GM12878 (cell line): Measurements from ENCODE around the gene TIA1. TPM values are rescaled to one million over a fixed set of nuclear protein-coding genes. Genes with fewer than 3 reads are reported as not detected.

Source experiments
- ASH2L ChIP-seq: fragments of 300-600, 200-600 bp; sonication (generic); IDR thresholded peaks from 2 replicates; pipeline ENCODE4 v1.6.1; 2017; ENCODE audit warnings: low read depth, mild to moderate bottlenecking, borderline replicate concordance
- BCL3 ChIP-seq: IDR thresholded peaks from 2 replicates; pipeline ENCODE4 v1.6.1; 2011; ENCODE audit warnings: borderline replicate concordance, low read depth, mild to moderate bottlenecking, moderate library complexity, low read length; ENCODE audit not compliant: insufficient read depth, poor library complexity, severe bottlenecking
- CEBPZ ChIP-seq: fragments of 150-350 bp; IDR thresholded peaks from 2 replicates; pipeline ENCODE4 v1.6.1; 2016; ENCODE audit warnings: low read depth, low read length
- EED ChIP-seq: sonication (generic); IDR thresholded peaks from 2 replicates; pipeline ENCODE4 v1.6.1; 2016; ENCODE audit warnings: antibody characterized with exemption, low read depth
- FOS ChIP-seq: IDR thresholded peaks from 3 replicates; pipeline ENCODE4 v1.6.1; 2011; ENCODE audit warnings: borderline replicate concordance; ENCODE audit not compliant: insufficient read length; ENCODE audit errors: extremely low read depth
- GATAD2B ChIP-seq: fragments of 450-650 bp; conservative IDR thresholded peaks from 2 replicates; pipeline ENCODE4 v1.6.1; 2017; ENCODE audit warnings: low read depth, mild to moderate bottlenecking, moderate library complexity
- JUND ChIP-seq: IDR thresholded peaks from 2 replicates; pipeline ENCODE4 v1.6.1; 2012; ENCODE audit warnings: low read depth, mild to moderate bottlenecking, low read length, improper control_type of control experiment, moderate library complexity
- MYB ChIP-seq: fragments of 150-350 bp; IDR thresholded peaks from 2 replicates; pipeline ENCODE4 v1.6.1; 2014; ENCODE audit warnings: mild to moderate bottlenecking, low read depth, low read length, borderline replicate concordance
- SMAD5 ChIP-seq: IDR thresholded peaks from 2 replicates; pipeline ENCODE4 v1.6.1; 2016; ENCODE audit warnings: antibody characterized with exemption, low read depth
- SPI1 ChIP-seq: IDR thresholded peaks from 2 replicates; pipeline ENCODE4 v1.6.1; 2011; ENCODE audit warnings: low read depth, mild to moderate bottlenecking, low read length, moderate library complexity, borderline replicate concordance; ENCODE audit not compliant: insufficient read depth
- SREBF1 ChIP-seq: IDR thresholded peaks from 2 replicates; pipeline ENCODE4 v1.6.1; 2012; ENCODE audit warnings: mild to moderate bottlenecking, low read length
- ZBTB11 ChIP-seq: fragments of 450-650 bp; formaldehyde crosslinking; IDR thresholded peaks from 2 replicates; pipeline ENCODE4 v1.5.0; 2022; ENCODE audit warnings: mild to moderate bottlenecking, missing genetic modification characterization
- polyA plus RNA-seq, 11 experiments: library from polyadenylated mRNA; depleted of rRNA in 4 of 11; unstranded in 6 of 11; stranded (reverse) in 5 of 11; fragments of >200 nt; fragmentation: Nextera tagmentation in 4 of 11; fragmentation: Illumina TruSeq in 1 of 11; extraction: Ambion mirVana in 4 of 11; extraction: Trizol in 1 of 11; gene quantifications; 1 replicate in 1 of 11; 2 replicates in 10 of 11; pipeline versions ENCODE4 v1.2.1 to v1.2.3, GENCODE V29; 2011 to 2016; ENCODE audit warnings: inconsistent platforms in 2 of 11, missing spikeins in 2 of 11, low read depth in 1 of 11
- total RNA-seq, 4 experiments: library from RNA; depleted of rRNA in 3 of 4; stranded (reverse); fragments of >200 nt in 3 of 4; fragmentation: Illumina TruSeq in 1 of 4; extraction: Trizol in 1 of 4; gene quantifications; 2 replicates each; pipeline versions ENCODE4 v1.2.1 to v1.2.3, GENCODE V29; 2013 to 2021
- TF ChIP-seq, protein P1 (sequence below): fragments of 450-650 bp; IDR thresholded peaks from 2 replicates; pipeline ENCODE4 v1.6.1; 2017; ENCODE audit warnings: mild to moderate bottlenecking, low read depth, inconsistent platforms; ENCODE audit not compliant: poor library complexity, severe bottlenecking
- TF ChIP-seq, protein P2 (sequence below): fragments of 450-650 bp; formaldehyde crosslinking; IDR thresholded peaks from 2 replicates; pipeline ENCODE4 v1.4.0; 2020; ENCODE audit warnings: mild to moderate bottlenecking, moderate library complexity

Gene TIA1
- total and polyA plus RNA-seq, 10 of the 15 experiments (the other 5 are each of a cell fraction or from before 2014, with no cell fraction given): 21.5 to 155 (median 67.0) TPM

GRCh38 chr2:70248181-70248847 is at the start of gene TIA1 (continued):
- TF ChIP-seq, protein P1, sequence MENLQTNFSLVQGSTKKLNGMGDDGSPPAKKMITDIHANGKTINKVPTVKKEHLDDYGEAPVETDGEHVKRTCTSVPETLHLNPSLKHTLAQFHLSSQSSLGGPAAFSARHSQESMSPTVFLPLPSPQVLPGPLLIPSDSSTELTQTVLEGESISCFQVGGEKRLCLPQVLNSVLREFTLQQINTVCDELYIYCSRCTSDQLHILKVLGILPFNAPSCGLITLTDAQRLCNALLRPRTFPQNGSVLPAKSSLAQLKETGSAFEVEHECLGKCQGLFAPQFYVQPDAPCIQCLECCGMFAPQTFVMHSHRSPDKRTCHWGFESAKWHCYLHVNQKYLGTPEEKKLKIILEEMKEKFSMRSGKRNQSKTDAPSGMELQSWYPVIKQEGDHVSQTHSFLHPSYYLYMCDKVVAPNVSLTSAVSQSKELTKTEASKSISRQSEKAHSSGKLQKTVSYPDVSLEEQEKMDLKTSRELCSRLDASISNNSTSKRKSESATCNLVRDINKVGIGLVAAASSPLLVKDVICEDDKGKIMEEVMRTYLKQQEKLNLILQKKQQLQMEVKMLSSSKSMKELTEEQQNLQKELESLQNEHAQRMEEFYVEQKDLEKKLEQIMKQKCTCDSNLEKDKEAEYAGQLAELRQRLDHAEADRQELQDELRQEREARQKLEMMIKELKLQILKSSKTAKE: no peak
- TF ChIP-seq CEBPZ: no peak
- TF ChIP-seq SMAD5: peak; percentile 94
- no peak for TF ChIP-seq FOS
- no peak for TF ChIP-seq SPI1
- no peak for TF ChIP-seq ZBTB11 (CRISPR knock-in tag)
- TF ChIP-seq ASH2L: peak; percentile 16; the same call in 1 of the 2 replicates
- TF ChIP-seq SREBF1: no peak
- no peak for TF ChIP-seq MYB
- TF ChIP-seq JUND: no peak
- TF ChIP-seq BCL3: no peak
- no peak for TF ChIP-seq EED
- TF ChIP-seq, protein P2, sequence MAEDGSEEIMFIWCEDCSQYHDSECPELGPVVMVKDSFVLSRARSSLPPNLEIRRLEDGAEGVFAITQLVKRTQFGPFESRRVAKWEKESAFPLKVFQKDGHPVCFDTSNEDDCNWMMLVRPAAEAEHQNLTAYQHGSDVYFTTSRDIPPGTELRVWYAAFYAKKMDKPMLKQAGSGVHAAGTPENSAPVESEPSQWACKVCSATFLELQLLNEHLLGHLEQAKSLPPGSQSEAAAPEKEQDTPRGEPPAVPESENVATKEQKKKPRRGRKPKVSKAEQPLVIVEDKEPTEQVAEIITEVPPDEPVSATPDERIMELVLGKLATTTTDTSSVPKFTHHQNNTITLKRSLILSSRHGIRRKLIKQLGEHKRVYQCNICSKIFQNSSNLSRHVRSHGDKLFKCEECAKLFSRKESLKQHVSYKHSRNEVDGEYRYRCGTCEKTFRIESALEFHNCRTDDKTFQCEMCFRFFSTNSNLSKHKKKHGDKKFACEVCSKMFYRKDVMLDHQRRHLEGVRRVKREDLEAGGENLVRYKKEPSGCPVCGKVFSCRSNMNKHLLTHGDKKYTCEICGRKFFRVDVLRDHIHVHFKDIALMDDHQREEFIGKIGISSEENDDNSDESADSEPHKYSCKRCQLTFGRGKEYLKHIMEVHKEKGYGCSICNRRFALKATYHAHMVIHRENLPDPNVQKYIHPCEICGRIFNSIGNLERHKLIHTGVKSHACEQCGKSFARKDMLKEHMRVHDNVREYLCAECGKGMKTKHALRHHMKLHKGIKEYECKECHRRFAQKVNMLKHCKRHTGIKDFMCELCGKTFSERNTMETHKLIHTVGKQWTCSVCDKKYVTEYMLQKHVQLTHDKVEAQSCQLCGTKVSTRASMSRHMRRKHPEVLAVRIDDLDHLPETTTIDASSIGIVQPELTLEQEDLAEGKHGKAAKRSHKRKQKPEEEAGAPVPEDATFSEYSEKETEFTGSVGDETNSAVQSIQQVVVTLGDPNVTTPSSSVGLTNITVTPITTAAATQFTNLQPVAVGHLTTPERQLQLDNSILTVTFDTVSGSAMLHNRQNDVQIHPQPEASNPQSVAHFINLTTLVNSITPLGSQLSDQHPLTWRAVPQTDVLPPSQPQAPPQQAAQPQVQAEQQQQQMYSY (CRISPR knock-in tag): no peak
- TF ChIP-seq GATAD2B: peak; percentile 54
